Body of pancreas (tissue), 4 donors: Measurements from ENCODE around the gene SLC25A42.

Experiments
- CTCF ChIP-seq, 7 experiments: fragments of 450-650 bp in 4 of 7; fragments of 200-600 bp in 3 of 7; sonication (generic) in 3 of 7; IDR thresholded peaks; one replicate each; pipeline ENCODE4 v1.5.1; 2016 to 2019; ENCODE audit warnings: antibody characterized with exemption in 7 of 7
- POLR2A ChIP-seq, 3 donors: fragments of 450-650 bp; IDR thresholded peaks; one replicate each; pipeline ENCODE4 v1.6.1; 2016; ENCODE audit warnings: antibody characterized with exemption in 3 of 3, mild to moderate bottlenecking in 2 of 3

- no peak for TF ChIP-seq POLR2A (IDR thresholded peaks at IDR 0.05)
- TF ChIP-seq CTCF (IDR thresholded peaks at IDR 0.05): no peak
Measured at GRCh38 chr19:19152668-19153384, 89.0 kb downstream of the SLC25A42 start.
